OCI-LY3 (cell line): ENCODE data around the gene PKP1.

Experiments
- H2AFZ ChIP-seq: fragments of 200-600, 300-600 bp; shearing (Covaris generic); 2 replicates; pipeline ENCODE4 v1.6.0; 2014; ENCODE audit warnings: antibody characterized with exemption, low read depth, low read length
- H3K27ac ChIP-seq: fragments of 200-600, 300-600 bp; sonication (generic); 2 replicates; pipeline ENCODE4 v1.5.1; 2014; ENCODE audit warnings: mild to moderate bottlenecking, low read length, moderate library complexity, mixed read lengths
- H3K27me3 ChIP-seq: fragments of 200-600, 300-600 bp; sonication (generic); 2 replicates; pipeline ENCODE4 v1.6.1; 2014; ENCODE audit warnings: low read depth, low read length, mixed read lengths
- H3K36me3 ChIP-seq: fragments of 200-600, 300-600 bp; sonication (generic); replicated peaks from 2 replicates; pipeline ENCODE3; 2014; ENCODE audit warnings: low read depth, low read length, mixed read lengths
- H3K4me1 ChIP-seq: fragments of 300-600, 200-600 bp; sonication (generic); 2 replicates; pipeline ENCODE4 v1.6.1; 2014; ENCODE audit warnings: low read length, mixed read lengths
- H3K4me2 ChIP-seq: fragments of 200-600, 300-600 bp; sonication (generic); 2 replicates; pipeline ENCODE4 v1.6.1; 2014; ENCODE audit warnings: low read length, mixed read lengths
- H3K4me3 ChIP-seq: fragments of 300-600, 200-600 bp; sonication (generic); 2 replicates; pipeline ENCODE4 v1.5.1; 2014; ENCODE audit warnings: antibody characterized with exemption, mild to moderate bottlenecking, low read length, moderate library complexity
- H3K79me2 ChIP-seq: fragments of 300-600, 200-600 bp; shearing (Covaris generic); 2 replicates; pipeline ENCODE4 v1.6.1; 2014; ENCODE audit warnings: mild to moderate bottlenecking, low read length, mixed read lengths
- H3K9ac ChIP-seq: fragments of 300-600, 200-600 bp; shearing (Covaris generic); 2 replicates; pipeline ENCODE4 v1.6.0; 2014; ENCODE audit warnings: mild to moderate bottlenecking, low read length, moderate library complexity
- H3K9me3 ChIP-seq: fragments of 200-600, 300-600 bp; shearing (Covaris generic); 2 replicates; pipeline ENCODE4 v1.6.1; 2014; ENCODE audit warnings: low read length, mixed read lengths; ENCODE audit not compliant: insufficient read depth
- H4K20me1 ChIP-seq: fragments of 200-600, 300-600 bp; sonication (generic); 2 replicates; pipeline ENCODE4 v1.6.1; 2016; ENCODE audit warnings: low read length, mixed read lengths; ENCODE audit not compliant: insufficient read depth
- EZH2phosphoT487 ChIP-seq: fragments of 200-600 bp; shearing (Covaris generic); IDR thresholded peaks from 2 replicates; pipeline ENCODE4 v1.6.1; 2018; ENCODE audit warnings: antibody characterized with exemption, mixed run types, low read depth
- TF ChIP-seq, protein P1 (sequence below): fragments of 200-600, 300-600 bp; sonication (generic); IDR thresholded peaks from 2 replicates; pipeline ENCODE4 v1.5.1; 2014; ENCODE audit warnings: antibody characterized with exemption, low read length, low read depth

PKP1 gene

DNA sequence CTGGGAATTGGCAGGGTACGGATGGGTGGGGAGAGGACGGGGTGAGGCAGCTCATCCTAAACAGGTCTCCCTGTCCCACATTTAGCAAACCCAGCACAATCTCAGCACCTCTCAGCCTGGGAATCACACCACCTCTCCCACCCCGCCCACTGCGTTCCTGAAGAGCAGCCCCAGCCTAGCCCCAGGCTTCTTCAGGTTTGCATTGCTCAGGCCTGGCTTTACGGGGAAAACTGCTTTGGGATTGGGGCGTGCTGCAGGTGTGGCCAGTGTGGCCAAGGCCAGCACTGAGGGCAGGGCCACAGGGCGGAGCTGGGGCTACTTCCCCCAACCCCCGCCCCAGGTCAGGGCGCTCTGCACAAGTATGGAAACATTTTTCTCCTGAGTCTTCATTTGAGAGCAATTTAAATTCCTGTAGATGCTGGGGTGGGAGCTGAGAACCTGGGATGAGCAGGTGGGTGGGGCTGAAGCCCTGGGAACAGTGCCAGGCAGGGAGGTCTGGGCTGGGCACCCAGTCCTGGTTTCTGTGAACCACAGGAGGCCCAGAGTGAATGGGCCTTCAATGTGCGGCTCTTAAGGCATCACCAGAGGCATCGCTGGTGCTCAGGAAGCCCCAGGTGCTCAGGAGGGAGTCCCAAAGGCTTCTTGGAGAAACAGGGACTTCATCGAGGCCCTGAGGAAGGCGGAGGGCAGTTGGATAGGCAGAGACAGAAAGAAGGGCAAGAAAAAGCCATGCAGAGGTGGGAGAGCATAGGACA, 70.1 kb downstream of the PKP1 start:
- no peak for TF ChIP-seq EZH2phosphoT487
- TF ChIP-seq, protein P1, sequence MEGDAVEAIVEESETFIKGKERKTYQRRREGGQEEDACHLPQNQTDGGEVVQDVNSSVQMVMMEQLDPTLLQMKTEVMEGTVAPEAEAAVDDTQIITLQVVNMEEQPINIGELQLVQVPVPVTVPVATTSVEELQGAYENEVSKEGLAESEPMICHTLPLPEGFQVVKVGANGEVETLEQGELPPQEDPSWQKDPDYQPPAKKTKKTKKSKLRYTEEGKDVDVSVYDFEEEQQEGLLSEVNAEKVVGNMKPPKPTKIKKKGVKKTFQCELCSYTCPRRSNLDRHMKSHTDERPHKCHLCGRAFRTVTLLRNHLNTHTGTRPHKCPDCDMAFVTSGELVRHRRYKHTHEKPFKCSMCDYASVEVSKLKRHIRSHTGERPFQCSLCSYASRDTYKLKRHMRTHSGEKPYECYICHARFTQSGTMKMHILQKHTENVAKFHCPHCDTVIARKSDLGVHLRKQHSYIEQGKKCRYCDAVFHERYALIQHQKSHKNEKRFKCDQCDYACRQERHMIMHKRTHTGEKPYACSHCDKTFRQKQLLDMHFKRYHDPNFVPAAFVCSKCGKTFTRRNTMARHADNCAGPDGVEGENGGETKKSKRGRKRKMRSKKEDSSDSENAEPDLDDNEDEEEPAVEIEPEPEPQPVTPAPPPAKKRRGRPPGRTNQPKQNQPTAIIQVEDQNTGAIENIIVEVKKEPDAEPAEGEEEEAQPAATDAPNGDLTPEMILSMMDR = no peak
- peaks cover 60% of the 10 kb centered on the region for H3K27me3 ChIP-seq
- no peaks in the 10 kb centered on the region for H4K20me1 ChIP-seq
- no peaks in the 10 kb centered on the region for H3K4me1 ChIP-seq
- no peak overlapping the region for H3K9ac ChIP-seq
- no peak overlapping the region for H3K27ac ChIP-seq
- no peaks in the 10 kb centered on the region for H3K79me2 ChIP-seq
- no peak overlapping the region for H2AFZ ChIP-seq
- H3K9me3 ChIP-seq = no peaks in the 10 kb centered on the region
- no peaks in the 10 kb centered on the region for H3K36me3 ChIP-seq
- no peak overlapping the region for H3K4me3 ChIP-seq
- no peak overlapping the region for H3K4me2 ChIP-seq

DNA sequence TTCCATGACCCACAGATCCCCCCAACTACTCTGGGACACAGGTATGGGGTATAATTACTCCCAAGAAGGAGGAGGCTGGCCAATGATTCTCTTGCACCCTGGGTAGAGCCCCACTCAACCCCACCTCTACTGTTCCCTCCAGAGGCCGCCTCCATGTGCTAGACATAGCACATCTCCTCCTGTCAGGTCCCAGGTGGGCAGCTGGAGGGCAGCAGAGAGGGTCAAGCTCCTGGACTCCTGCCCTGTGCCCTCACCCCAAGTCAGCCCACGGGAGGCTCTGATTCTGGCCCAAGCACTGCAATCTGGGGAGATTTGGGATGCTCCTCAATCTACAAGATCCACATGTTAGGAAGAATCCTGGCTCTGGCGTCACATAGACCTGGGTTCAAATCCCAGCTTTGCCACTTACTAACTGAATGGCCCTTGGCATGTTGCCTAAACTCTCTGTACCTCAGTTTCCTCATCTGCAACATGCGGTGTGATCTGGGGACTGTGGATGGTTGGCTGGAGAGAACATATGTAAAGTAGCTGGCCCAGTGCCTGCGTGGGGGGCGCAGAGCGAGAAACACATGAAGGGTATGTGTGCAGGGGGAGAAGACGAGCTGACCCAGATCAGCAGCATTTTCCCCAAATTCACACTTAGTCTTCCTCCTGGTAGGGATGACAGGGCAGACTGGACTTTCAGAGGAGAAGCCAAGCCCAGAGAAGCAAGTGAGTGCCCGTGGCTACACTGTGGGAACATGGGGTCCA, 71.0 kb downstream of the PKP1 start:
- TF ChIP-seq, protein P1 = no peak
- TF ChIP-seq EZH2phosphoT487 = no peak
- Histone ChIP-seq H3K4me3 (no peak overlapping the region), H3K4me1 (no peaks in the 10 kb centered on the region), H3K27me3 (peaks cover 57% of the 10 kb centered on the region), H3K9me3 (no peaks in the 10 kb centered on the region), H3K4me2 (no peak overlapping the region), H2AFZ (no peak overlapping the region), H3K9ac (no peak overlapping the region), H3K79me2 (no peaks in the 10 kb centered on the region), H3K36me3 (no peaks in the 10 kb centered on the region), H3K27ac (no peak overlapping the region), H4K20me1 (no peaks in the 10 kb centered on the region)

DNA sequence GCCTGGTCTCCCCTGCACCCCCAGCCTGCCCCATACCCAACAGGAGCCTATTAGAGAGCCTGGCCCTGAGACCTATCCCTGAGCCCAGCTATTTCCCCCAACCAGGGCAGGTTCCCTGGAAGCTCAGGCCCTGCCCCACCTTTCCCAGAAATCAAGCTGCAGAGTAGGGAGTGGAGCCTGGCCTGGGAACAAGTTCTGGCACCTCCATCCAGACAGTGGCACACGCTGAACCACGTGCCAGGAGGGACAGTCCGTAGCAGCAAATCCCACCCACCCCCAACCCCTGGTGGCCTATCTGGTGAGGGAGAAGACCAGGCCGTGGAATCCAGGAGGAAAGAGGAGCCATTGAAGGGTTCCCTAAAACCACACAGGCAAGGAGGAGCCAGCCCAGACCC, 71.6 kb downstream of the PKP1 start:
- Histone ChIP-seq H3K9ac (no peak overlapping the region), H3K4me2 (no peak overlapping the region), H3K4me3 (no peak overlapping the region), H3K4me1 (no peaks in the 10 kb centered on the region), H2AFZ (no peak overlapping the region), H3K79me2 (no peaks in the 10 kb centered on the region), H3K9me3 (no peaks in the 10 kb centered on the region), H3K27ac (no peak overlapping the region), H3K27me3 (peaks cover 56% of the 10 kb centered on the region), H4K20me1 (no peaks in the 10 kb centered on the region), H3K36me3 (no peaks in the 10 kb centered on the region)
- TF ChIP-seq, protein P1 = no peak
- no peak for TF ChIP-seq EZH2phosphoT487

DNA sequence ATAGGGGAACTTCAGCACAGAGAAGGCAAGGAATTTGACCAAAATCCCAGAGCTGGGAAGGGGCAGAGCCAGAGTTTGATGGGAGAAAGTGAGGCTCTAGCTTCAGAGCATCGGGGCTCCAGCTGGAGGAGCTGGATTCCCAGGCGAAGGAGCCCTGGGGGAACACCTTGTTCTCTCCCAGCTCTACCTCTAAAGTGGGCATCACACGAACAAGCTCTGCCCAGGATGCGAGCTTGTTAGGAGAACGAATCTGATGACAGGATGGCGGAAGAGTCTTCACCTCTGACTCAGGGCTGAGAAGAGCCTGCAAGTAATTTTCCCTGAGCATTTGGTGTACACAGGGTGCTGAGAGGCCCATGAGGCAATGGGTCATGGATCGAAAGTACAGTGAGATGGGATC, 72.2 kb downstream of the PKP1 start:
- Histone ChIP-seq H3K9me3 (no peaks in the 10 kb centered on the region), H4K20me1 (no peaks in the 10 kb centered on the region), H3K4me3 (no peak overlapping the region), H3K27me3 (peaks cover 56% of the 10 kb centered on the region), H2AFZ (no peak overlapping the region), H3K9ac (no peak overlapping the region), H3K36me3 (no peaks in the 10 kb centered on the region), H3K4me1 (no peaks in the 10 kb centered on the region), H3K4me2 (no peak overlapping the region), H3K79me2 (no peaks in the 10 kb centered on the region), H3K27ac (no peak overlapping the region)
- TF ChIP-seq EZH2phosphoT487 = no peak
- TF ChIP-seq, protein P1 = no peak
